Hematopoietic multipotent progenitor cell treated with erythropoietin and hydrocortisone succinate and interleukin-3 and kit ligand, for 17 days (in vitro differentiated cells): ENCODE data around the gene SHBG.

Experiments
- DNase-seq: peaks from one replicate; pipeline ENCODE4 v3.0.0-alpha.2; 2015; ENCODE audit warnings: low spot score

The SHBG gene

GRCh38 chr17:7650509-7651096 is 20.7 kb downstream of the SHBG start, which contains the start of gene ATP1B2:
Gene ATP1B2, plus strand, starts transcription at chr17:7650926. Its CDS starts 593 bp downstream, at chr17:7651519.
- peak; percentile 94 for DNase-seq

GRCh38 chr17:7651097-7651664 is 21.2 kb downstream of the SHBG start:
- DNase-seq, result peak; percentile 60

DNA sequence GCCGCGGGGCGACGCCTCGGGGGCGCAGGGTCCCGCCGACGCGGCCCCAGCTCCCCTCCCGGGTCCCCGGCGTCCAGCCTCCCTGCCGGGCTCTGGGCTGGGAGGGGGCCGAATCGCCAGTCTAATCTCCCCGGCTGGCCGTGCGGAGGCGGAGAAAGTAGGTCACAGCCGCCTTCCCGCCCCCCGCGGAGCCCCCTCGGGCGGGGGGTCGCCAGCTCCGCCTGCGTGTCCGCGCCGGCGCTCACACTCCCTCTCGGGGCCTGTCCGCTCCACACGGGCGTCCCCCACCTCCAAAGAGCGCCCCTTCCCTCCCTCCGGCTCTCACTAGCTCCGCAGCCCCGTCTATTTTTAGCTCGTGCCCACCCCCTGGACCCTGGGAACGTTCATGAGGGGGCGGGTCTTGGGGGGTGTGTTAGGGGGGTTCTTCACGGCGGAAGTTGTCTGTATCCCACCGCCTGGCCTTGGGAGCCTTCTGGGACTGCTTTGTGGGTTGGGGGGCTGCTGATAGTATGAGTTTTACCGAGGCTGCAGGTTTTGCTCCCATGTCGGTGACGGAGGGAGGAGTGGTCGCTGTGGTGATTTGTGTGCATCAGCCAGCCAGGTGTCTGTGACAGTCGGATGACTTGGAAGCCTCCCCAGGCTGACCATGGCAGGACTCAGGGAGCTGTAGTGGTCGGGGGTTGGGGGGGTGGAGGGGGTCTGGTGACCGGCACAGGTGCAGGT is 21.9 kb downstream of the SHBG start:
- DNase-seq, result peak; percentile 60

DNA sequence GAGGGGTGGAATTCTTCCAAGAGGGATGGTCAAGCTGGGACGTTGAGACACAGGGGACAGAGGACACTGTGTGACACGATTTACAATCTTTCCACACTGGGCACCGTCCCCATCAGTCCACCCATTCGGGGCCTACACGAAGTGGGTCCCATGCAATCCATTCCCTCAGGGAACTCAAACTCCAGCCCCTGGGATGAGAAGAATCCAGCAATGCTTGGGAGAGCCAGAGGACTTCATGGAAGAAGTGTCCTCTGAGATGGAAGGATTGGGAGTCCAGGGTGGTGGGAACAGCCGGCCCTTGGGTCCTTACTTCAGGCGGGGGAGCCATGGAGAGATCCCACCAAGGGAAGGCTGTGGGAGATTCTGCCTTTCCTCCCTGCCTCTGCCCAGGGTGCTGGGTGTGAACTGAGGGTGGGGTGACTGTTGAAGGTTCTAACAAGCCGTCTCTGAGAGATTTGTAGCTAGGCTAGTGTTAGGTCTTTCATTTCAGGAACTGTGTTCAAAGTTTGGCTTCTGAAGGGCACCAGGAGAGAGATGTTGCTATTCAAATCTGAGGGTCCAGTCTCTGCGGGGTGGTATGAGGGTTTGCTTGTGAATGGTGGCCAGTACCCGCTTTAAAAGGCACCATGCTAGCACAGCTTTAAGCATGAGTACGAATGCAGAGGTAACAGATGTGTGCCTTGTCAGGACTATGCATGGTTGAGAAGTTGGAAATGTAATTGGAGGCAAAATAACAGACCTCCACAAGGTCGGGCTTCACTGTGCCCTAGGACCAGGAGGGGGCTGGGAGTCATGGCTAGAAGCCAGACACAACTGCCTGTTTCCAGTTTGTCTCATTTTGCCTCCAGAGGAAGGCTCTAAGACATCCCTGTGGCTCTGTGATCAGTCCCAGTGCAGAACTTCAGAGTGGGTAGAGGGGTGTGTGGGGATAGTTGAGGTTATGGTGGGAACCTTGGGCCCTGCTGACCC is 22.7 kb downstream of the SHBG start:
- DNase-seq, result peak; percentile 51

- peak; percentile 23 for DNase-seq
Measured at GRCh38 chr17:7654832-7655540, 25.1 kb downstream of the SHBG start.

DNA sequence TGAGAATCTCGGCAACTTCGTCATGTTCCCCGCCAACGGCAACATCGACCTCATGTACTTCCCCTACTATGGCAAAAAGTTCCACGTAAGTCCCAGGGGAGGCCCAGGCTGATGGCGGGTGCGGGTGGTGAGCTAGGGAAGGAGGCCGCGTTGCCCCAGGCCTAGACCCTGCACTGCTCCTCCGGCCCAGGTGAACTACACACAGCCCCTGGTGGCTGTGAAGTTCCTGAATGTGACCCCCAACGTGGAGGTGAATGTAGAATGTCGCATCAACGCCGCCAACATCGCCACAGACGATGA is 25.6 kb downstream of the SHBG start:
- no peak for DNase-seq

GRCh38 chr17:7656958-7657609 is 27.1 kb downstream of the SHBG start:
- no peak for DNase-seq

DNA sequence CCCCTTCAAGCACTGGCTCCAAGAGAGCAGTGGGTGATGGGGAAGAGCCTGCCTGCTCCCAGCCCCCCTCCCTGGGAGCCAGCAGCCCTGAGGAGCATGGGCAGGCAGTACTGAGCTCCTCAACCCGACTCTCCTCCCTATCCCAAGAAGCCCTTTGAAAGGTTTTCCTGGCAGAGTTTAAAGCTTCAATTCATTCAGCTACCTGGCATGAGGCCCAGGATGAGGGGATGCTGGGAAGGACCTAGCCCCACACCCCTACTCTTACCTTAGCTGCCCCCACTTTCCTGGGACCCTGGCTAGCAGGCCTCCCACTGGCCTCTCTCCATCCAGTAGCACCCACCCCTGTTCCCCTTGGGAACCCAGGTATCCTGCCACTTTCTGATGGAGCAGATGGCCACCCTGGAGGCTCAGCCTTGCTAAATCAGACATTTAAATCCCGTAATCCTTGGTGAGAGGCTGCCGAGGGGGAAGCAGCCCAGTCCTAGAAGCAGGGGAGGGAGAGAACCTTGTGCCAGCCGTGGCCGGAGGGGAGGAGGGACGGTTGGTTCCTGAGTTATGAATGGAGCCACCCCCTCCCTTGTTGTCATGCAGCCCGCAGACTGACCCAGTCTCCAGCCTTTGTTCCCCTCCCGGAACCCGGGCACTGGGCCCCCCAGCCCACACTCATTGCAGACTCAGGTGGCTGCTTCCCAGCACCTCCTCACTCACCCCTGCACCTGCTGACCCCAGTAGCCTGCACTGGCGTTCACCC is 37.9 kb downstream of the SHBG start:
- DNase-seq, result no peak

- DNase-seq, result no peak
Measured at GRCh38 chr17:7668482-7668881, 38.5 kb downstream of the SHBG start.

DNA sequence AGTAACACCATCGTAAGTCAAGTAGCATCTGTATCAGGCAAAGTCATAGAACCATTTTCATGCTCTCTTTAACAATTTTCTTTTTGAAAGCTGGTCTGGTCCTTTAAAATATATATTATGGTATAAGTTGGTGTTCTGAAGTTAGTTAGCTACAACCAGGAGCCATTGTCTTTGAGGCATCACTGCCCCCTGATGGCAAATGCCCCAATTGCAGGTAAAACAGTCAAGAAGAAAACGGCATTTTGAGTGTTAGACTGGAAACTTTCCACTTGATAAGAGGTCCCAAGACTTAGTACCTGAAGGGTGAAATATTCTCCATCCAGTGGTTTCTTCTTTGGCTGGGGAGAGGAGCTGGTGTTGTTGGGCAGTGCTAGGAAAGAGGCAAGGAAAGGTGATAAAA is 43.3 kb downstream of the SHBG start:
- peak; percentile 78 for DNase-seq

DNA sequence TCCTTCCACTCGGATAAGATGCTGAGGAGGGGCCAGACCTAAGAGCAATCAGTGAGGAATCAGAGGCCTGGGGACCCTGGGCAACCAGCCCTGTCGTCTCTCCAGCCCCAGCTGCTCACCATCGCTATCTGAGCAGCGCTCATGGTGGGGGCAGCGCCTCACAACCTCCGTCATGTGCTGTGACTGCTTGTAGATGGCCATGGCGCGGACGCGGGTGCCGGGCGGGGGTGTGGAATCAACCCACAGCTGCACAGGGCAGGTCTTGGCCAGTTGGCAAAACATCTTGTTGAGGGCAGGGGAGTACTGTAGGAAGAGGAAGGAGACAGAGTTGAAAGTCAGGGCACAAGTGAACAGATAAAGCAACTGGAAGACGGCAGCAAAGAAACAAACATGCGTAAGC is 45.0 kb downstream of the SHBG start:
- DNase-seq, result no peak

DNA sequence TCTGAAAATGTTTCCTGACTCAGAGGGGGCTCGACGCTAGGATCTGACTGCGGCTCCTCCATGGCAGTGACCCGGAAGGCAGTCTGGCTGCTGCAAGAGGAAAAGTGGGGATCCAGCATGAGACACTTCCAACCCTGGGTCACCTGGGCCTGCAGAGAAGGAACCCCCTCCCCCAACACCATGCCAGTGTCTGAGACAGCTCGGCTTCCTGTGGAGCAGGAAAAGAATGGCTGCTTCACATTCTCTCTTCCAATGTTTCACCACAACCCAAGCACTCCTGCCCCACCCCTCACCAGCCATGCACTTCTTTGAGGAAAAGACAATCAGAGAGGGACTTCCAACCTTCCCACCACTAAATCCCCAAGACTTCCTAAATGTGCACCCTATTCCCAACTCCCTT is 46.6 kb downstream of the SHBG start:
- no peak for DNase-seq

GRCh38 chr17:7677388-7678067 is 47.6 kb downstream of the SHBG start:
- no peak for DNase-seq
